AML-193 (cell line): Measurements from ENCODE around the gene MRPL18.
A peak's percentile ranks its signal among the peaks of the same experiment; 100 is the strongest.
"Not testable (repeated sequence)": the region's sequence is repeated elsewhere in the genome, so short reads cannot be mapped to it uniquely, and the experiment has no call there.

Experiments
- DNase-seq, 2 experiments: peaks; one replicate each; lab custom pipeline; 2025; lab: John Stamatoyannopoulos, UW

The MRPL18 gene

GRCh38 chr6:159772196-159772595 lies 18.1 kb upstream of the MRPL18 start:
- DNase-seq, result no peak

DNA sequence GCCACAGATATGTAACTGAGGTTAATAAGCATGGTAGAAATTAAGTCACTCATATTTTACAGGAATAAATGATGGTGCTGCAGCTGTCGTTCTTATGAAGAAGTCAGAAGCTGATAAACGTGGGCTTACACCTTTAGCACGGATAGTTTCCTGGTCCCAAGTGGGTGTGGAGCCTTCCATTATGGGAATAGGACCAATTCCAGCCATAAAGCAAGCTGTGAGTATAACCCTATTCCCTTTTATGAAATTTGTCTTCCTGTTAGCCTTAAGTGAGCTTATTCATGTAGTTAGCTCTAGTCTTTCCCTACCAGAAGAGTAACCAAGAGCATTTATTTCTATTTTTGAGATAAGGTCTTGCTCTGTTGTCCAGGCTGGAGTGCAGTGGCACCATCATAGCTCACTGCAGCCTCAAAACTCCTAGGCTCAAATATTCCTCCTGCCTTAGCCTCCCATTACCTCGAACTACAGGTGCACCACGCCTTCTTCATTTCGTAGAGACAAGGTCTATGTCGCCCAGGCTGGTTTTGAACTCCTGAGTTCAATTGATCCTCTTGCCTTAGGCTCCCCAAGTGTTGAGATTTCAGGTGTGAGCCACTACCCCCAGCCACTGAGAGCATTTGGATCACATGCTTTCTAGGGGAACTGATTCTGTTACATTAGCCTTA lies 12.9 kb upstream of the MRPL18 start:
- DNase-seq, result no peak

DNA sequence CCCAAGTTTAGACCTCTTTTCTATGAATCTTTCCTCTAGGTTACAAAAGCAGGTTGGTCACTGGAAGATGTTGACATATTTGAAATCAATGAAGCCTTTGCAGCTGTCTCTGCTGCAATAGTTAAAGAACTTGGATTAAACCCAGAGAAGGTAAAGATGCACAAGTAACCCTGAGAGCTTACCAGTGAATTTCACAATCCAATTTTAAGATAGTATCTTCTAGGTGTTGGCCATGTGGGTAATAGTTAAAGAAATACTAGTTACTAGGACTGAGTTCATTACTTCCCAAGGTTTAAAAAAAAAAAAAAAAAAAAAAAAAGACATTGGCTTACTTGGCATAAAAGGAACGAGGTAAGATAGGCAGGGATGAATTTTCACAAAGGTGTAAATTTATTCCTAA lies 12.1 kb upstream of the MRPL18 start:
- DNase-seq, result no peak

DNA sequence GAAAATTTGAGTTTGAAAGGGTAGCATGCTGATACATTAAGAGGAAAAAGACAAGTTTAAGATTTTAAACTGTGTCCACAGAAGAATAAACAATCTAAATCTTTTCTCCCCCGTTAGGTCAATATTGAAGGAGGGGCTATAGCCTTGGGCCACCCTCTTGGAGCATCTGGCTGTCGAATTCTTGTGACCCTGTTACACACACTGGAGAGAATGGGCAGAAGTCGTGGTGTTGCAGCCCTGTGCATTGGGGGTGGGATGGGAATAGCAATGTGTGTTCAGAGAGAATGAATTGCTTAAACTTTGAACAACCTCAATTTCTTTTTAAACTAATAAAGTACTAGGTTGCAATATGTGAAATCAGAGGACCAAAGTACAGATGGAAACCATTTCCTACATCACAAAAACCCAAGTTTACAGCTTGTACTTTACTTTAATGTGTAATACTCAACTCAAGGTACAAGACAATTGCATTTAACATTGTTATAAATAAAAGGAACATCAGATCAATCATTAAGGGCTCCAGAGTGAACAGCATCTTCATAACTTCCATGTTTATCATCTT lies 11.6 kb upstream of the MRPL18 start:
- no peak for DNase-seq

GRCh38 chr6:159788276-159788675 lies 2.0 kb upstream of the MRPL18 start:
- no peak for DNase-seq

DNA sequence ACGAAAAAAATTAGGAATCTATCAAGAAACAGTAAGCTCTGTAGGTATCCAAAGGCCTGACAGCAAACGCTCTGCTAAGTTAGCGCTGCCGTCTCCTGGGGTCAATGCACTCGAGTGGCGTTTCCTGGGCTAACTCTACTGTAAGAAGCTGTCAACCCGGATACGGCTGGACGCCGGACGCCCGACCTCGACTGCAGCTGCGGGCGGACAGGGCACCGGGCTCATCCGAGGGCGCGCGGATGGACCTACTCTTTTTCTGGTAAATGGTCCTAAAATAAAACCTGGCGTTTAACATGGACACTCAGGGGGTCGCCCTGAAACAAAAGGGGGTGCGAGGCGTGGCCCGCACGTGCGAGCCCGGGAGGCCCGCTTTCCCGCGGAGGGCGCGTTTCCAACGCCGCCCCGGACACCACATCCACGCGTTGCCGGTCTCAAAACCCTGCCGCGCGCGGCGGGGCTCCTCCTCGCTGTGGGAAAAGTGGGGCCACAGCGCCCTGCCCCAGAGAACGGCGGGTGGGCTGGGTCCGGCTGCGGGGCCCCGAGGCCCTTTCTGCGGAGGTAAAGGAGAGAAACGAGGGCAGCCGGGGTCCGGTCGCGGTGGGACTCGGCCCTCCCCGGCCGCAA lies 1.4 kb upstream of the MRPL18 start:
- peak; percentile 36 to 53 for DNase-seq

GRCh38 chr6:159789377-159790148 lies 704 bp upstream of the MRPL18 start, which contains the start of gene TCP1:
TSS of gene TCP1 (minus strand) at chr6:159789602. CDS start at chr6:159789468, 134 bp downstream.
- DNase-seq, result peak; percentile 100

DNA sequence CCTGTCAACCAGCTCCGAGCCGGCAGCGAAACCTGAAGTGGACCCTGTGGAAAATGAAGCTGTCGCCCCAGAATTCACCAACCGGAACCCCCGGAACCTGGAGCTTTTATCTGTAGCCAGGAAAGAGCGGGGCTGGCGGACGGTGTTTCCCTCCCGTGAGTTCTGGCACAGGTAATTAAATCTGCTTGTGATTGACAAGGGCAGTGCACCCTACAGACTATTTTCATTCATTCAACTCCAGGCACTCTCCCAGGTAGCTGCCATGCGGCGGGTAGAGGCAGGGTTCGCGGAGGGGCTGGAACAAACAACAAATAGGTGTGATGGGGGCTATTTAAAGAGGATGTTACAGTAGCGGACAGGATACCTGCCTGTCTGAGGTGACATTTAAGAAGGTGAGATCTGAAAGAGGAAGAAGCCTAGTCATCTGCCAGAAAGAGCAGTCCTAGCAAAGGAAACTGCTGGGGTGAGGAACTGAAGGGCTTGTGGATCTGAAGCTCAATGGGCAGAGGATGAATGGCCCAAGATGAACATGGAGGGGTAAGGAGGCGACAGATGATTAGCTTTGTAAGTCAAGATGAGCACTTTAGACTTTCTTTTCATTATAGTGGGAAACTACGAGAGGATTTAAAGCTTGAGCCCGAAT lies 810 bp downstream of the MRPL18 start:
- DNase-seq, result peak; percentile 31 to 37

DNA sequence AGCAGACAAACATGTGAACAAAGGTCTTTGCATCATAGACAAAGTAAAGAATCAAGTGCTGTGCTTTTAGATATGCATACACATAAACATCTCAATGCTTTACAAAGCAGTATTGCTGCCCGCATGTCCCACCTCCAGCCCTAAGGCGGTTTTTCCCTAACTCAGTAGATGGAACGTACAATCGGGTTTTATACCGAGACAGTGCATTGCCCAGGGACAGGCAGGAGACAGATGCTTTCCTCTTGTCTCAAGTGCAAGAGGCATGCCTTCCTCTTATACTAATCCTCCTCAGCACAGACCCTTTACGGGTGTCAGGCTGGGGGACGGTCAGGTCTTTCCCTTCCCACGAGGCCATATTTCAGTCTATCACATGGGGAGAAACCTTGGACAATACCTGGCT lies 4.7 kb downstream of the MRPL18 start:
- not testable (repeated sequence) for DNase-seq

GRCh38 chr6:159797554-159797953 lies 7.3 kb downstream of the MRPL18 start:
- no peak for DNase-seq

GRCh38 chr6:159800141-159800865 lies 10.0 kb downstream of the MRPL18 start, which contains the start of gene PNLDC1:
TSS of gene PNLDC1 (plus strand) at chr6:159800276. CDS start at chr6:159800308, 32 bp downstream.
- no peak for DNase-seq

DNA sequence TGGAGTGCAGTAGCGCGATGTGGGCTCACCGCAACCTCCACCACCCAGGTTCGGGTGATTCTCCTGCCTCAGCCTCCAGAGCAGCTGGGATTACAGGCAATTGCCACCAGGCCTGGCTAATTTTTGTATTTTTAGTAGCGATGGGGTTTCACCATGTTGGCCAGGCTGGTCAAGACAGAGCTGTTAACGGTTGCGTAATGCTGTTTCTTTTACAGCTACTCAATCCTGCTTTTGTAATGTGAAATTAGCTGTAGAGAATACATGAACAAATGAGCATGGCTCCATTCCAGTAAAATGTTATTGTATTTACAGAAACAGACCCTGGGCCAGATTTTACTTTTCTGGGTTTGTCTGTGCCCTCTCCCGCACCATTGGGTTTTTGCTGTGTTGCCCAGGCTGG lies 11.7 kb downstream of the MRPL18 start:
- peak; percentile 85 to 90 for DNase-seq

GRCh38 chr6:159804504-159804903 lies 14.2 kb downstream of the MRPL18 start:
- DNase-seq, result no peak

DNA sequence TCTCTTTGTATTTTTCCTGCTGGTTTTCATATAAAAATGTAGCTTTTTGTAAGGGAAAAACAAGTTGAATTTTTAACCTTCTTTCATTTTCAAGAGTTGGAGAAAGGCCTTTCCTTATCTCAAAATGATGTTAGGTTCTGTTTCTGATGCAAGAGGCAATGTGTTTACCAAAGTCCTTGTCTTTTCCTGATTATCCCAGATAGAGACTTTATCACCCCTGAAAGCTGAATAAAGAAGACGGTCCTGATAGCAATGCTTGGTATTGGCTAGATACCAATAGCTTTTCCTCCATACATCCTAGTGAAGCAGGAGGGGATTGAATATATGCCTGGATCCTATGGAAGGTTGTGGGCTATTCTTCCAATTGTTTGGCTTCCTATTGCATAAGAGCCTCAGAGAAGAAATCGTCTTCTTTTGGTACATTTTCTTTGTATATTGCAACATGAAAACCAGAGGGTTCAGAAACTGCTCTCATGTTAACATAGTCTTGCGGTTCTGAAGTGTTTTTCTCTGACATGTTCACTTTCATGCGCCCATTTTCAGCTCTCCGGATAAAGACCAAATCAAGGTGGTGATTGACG lies 15.3 kb downstream of the MRPL18 start:
- peak in 1 of 2 experiments; percentile 25 for DNase-seq

GRCh38 chr6:159806021-159806458 lies 15.8 kb downstream of the MRPL18 start:
- DNase-seq, result peak; percentile 75 to 83

- DNase-seq, result no peak
Observed at GRCh38 chr6:159807150-159807858, 17.0 kb downstream of the MRPL18 start.

DNA sequence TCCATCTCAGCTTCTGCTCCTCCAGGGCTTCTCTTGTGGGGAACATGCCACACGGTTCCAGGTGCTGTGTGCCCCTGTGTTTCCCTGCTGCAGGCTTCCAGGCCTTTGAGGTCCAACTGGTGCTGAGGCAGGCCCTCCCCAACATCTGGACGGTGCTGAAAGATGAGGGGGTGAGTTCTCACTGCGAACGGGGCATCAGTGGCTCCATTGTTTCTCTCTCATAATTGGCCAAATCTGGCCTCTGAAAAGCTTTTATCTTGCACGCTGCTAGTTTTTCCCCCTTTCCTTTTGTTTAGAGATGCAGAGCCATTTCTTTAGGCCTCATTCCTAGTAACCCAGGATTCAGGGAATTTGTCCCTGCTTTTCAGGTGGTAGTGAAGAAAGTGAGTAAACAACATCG lies 18.4 kb downstream of the MRPL18 start:
- DNase-seq, result no peak

- no peak for DNase-seq
Observed at GRCh38 chr6:159809149-159809548, 18.9 kb downstream of the MRPL18 start.

DNA sequence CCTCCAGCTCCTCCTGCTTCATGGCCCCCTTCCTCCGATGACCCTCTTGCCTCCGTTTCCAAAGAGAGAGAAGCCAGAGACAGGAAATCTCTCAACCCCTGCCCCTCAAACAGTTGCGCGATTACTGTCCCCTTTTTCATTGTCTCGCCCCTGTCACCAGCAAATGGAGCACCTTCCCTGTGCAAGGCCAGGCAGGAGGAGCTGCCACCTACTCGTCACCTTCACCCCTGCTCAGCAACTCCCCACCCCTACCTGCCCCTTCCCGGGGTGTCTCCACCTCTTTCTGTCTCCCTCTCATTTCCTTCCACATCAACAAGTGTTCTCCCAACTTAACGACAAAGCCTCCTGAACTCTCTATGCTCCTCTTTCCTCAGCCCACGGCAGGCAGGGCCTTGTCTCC lies 23.5 kb downstream of the MRPL18 start:
- DNase-seq, result no peak

DNA sequence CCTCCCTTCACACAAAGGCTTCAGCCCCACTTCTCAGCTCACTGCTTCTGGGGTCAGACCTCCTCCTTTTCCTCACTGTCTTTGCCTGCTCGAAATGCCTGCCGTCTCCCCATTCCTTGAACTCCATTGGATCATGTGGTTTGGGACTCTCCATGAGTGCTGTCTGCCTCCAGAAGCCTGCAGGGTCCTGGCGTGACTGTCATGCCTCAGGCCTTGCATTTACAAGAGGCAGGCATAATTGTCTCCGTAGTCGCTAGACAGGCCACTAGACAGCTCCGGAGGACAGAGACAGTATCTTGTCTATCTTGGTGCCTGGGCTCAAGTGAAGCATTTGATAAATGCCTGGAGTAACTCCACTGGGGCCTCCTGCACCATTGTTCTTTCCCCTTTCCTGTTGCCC lies 25.1 kb downstream of the MRPL18 start:
- no peak for DNase-seq
